NB4 (cell line): ENCODE measurements around the gene ARHGEF7.
A peak's percentile ranks its signal among the peaks of the same experiment; 100 is the strongest.

Source experiments
- DNase-seq: peaks from one replicate; pipeline ENCODE4 v3.0.0; 2010; ENCODE audit warnings: low read depth
- H3K4me3 ChIP-seq: one replicate; pipeline ENCODE4 v1.5.1; 2011; ENCODE audit warnings: mild to moderate bottlenecking, low read depth, low read length, moderate library complexity
- MYC ChIP-seq: IDR thresholded peaks from 2 replicates; pipeline ENCODE4 v1.6.1; 2011; ENCODE audit warnings: low read depth, low read length
- POLR2A ChIP-seq: IDR thresholded peaks from 2 replicates; pipeline ENCODE4 v1.6.1; 2011; ENCODE audit warnings: mild to moderate bottlenecking; ENCODE audit not compliant: insufficient read length; ENCODE audit errors: extremely low read depth
- TF ChIP-seq, protein P1 (sequence below): IDR thresholded peaks from 2 replicates; pipeline ENCODE4 v1.6.1; 2011; ENCODE audit warnings: low read depth, low read length
- TF ChIP-seq, protein P2 (sequence below): IDR thresholded peaks from one replicate; pipeline ENCODE4 v1.5.1; 2012; ENCODE audit warnings: low read depth, low read length

The ARHGEF7 gene

DNA sequence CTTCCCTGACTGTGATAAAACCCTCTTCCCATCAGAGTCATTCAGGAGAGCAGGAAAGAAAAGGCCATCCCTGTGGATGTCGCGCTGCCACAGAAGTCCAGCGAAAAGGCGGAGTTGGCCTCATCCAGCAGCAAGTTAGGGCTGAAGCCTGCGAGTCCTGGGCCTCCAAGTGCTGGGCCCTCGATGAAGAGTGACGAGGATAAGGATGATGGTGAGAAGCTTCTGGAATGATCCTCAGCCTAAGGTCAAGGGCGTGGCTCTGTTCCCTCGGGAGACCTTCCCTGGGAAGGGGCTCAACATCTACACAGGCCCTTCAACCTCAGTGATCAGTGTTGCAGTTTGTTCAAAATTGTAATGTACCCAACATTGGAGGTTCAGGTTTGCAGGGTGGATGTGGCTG, 227.6 kb downstream of the ARHGEF7 start:
- TF ChIP-seq MYC (no peak), POLR2A (no peak)
- TF ChIP-seq, protein P1, sequence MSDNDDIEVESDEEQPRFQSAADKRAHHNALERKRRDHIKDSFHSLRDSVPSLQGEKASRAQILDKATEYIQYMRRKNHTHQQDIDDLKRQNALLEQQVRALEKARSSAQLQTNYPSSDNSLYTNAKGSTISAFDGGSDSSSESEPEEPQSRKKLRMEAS = no peak
- TF ChIP-seq, protein P2, sequence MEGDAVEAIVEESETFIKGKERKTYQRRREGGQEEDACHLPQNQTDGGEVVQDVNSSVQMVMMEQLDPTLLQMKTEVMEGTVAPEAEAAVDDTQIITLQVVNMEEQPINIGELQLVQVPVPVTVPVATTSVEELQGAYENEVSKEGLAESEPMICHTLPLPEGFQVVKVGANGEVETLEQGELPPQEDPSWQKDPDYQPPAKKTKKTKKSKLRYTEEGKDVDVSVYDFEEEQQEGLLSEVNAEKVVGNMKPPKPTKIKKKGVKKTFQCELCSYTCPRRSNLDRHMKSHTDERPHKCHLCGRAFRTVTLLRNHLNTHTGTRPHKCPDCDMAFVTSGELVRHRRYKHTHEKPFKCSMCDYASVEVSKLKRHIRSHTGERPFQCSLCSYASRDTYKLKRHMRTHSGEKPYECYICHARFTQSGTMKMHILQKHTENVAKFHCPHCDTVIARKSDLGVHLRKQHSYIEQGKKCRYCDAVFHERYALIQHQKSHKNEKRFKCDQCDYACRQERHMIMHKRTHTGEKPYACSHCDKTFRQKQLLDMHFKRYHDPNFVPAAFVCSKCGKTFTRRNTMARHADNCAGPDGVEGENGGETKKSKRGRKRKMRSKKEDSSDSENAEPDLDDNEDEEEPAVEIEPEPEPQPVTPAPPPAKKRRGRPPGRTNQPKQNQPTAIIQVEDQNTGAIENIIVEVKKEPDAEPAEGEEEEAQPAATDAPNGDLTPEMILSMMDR = no peak
- H3K4me3 ChIP-seq = no peak overlapping the region
- no peak for DNase-seq

DNA sequence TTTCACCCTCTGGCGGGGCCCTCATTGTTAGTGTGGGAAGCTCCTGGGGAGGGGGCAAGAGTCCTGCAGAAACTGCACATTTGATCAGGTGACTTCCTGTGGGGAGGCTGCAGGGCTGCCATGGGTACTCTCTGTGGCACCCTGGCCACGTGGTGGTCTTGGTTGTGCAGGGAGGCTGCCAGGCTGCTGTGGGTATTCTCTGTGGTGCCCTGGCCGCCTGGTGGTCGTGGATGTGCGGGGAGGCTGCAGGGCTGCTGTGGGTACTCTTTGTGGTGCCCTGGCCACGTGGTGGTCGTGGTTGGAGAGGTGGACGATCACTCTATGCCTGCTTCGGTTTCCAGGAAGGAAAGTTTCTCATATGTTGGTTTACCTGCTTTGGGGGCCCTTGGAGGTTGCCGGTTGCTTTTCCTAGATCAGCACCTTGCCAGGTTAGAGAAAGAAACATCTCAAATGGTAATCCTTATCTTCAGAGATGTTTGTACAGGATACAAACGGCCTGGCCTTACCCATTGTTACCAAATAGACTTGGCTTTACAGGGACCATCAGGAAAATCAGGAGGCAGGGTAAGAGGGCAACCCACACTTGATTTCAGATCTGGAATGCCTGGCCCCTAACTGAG, 228.2 kb downstream of the ARHGEF7 start:
- no peak overlapping the region for H3K4me3 ChIP-seq
- no peak for TF ChIP-seq MYC
- TF ChIP-seq POLR2A = no peak
- TF ChIP-seq, protein P1 = no peak
- TF ChIP-seq, protein P2 = no peak
- DNase-seq = no peak

DNA sequence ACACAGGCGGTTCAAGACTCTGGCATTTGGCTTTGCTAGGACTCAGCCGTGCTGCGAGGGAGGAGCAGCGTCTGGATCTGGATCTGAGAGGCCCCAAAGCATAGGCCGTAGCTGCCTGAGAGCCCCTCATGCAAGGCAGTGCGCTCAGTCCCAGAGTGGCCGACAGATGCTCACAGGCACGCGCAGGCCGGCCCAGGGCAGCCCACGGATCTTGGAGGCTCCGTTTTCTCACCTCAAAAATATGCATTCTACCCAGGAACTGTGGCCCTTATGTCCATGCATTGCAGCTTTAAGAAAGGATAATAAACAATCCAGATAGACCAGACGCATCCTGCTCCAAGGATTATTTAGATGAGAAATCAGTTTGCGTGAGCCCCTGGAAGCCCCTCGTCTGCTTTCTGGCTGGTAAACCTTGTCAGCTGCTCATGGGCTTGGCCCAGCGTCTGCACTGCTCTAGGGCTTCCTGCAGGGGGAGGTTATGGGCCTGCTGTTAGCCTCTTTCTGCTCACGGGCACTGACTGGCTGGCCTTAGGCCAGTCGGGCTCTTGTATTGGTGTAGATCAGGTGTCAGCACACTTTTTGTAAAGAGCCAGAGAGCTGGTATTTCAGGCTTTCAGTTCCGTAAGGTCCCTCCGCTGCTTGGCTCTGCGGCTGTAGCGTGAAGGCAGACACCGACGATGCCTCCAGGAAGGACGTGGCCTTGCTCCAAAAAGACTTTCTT, 229.5 kb downstream of the ARHGEF7 start:
- DNase-seq = no peak
- TF ChIP-seq, protein P2 = peak; percentile 33
- TF ChIP-seq MYC = no peak
- TF ChIP-seq, protein P1 = no peak
- no peak overlapping the region for H3K4me3 ChIP-seq

DNA sequence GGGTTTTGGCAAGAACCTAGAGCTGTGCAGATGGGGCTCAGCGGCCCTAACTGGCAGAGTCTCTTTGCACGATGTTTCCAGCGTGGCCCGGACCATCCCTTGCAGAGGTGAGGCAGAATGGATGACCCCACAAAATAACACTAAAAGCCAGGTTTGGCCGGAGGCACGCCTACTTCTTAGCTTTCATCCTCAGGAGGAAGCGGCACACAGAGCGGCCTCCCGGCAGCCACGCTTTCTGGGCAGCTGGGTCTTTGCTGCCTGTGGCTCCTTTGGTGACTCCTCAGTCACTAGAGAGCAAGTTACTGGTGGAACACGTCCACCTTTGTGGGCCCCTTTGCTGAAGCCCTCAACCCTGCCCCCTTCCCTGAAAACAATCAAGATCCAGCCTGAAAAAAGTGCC, 230.6 kb downstream of the ARHGEF7 start:
- DNase-seq = no peak
- no peak for TF ChIP-seq POLR2A
- no peak for TF ChIP-seq MYC
- TF ChIP-seq, protein P1 = no peak
- TF ChIP-seq, protein P2 = no peak
- H3K4me3 ChIP-seq = no peak overlapping the region

DNA sequence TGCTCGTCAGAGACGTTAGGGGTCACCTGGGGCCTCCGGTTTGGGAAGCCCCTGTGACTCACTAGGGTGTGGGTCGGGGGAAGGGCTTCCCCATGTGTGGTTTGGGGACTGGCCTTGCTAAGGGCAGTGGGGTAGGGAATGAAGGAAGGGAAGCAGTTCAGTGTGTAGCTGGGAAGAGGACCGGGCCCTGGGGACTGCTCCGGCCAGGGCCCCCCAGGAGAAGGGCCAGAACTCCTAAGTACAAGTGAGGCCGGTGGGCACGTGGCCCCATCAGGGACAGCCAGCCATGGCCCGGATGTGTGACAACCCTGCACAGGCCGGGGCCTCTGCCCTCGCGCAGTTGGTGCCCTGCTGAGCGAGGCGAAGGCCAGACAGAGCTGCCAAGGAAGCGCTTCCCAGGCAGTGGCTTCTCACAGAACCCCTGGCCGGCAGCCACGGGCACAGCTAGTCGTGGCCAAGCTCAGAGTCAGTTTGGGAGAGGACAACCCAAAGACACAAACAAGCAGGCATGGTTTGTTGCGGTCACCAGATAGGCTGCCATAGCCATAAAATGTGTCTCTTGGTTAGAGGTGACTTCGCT, 231.1 kb downstream of the ARHGEF7 start:
- no peak overlapping the region for H3K4me3 ChIP-seq
- TF ChIP-seq MYC = no peak
- TF ChIP-seq, protein P2 = no peak
- TF ChIP-seq POLR2A = no peak
- TF ChIP-seq, protein P1 = no peak
- no peak for DNase-seq
